SK-N-SH treated with all-trans-retinoic acid at 6 μM for 48 hours (cell line): ENCODE measurements around the gene VAT1L.

Source experiments
- ISL1 ChIP-seq: fragments of 250-450 bp; sonication (Bioruptor Pico); IDR thresholded peaks from 2 replicates; pipeline ENCODE4 v2.1.2; 2022; ENCODE audit warnings: mild to moderate bottlenecking, moderate library complexity
- ZFP30 ChIP-seq: fragments of 450-650 bp; formaldehyde crosslinking; IDR thresholded peaks from 2 replicates; pipeline ENCODE4 v1.5.0; 2022; ENCODE audit warnings: mild to moderate bottlenecking, moderate library complexity
- ZNF565 ChIP-seq: fragments of 450-650 bp; formaldehyde crosslinking; conservative IDR thresholded peaks from 2 replicates; pipeline ENCODE4 v1.5.0; 2020; ENCODE audit warnings: low read depth, mild to moderate bottlenecking, moderate library complexity
- ZNF8 ChIP-seq: fragments of 450-650 bp; formaldehyde crosslinking; IDR thresholded peaks from 2 replicates; pipeline ENCODE4 v1.5.0; 2020; ENCODE audit warnings: mild to moderate bottlenecking, moderate library complexity
- TF ChIP-seq, protein P1 (sequence below): fragments of 250-450 bp; sonication (Bioruptor Pico); IDR thresholded peaks from 2 replicates; pipeline ENCODE4 v1.8.0; 2020; ENCODE audit warnings: mild to moderate bottlenecking, moderate library complexity, borderline replicate concordance
- TF ChIP-seq, protein P2 (sequence below): fragments of 250-450 bp; sonication (Bioruptor Pico); IDR thresholded peaks from 2 replicates; pipeline ENCODE4 v1.5.1; 2020; ENCODE audit warnings: low read depth, mild to moderate bottlenecking, moderate library complexity

DNA sequence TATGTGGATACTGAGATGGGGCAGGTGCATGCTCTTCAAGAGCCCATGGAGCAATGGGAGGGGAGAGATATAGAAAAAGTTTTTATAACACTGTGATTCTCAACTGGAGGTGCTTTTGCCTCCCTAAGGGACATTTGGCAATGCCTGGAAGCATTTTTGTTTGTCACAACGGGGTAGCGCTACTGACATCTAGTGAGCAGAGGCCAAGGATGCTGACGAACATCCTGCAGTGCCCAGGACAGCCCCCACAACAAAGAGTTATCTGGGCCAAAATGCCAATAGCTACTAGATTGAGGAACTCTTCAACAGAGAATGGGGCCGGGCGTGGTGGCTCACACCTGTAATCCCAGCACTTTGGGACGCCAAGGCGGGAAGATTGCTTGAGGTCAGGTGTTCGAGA, 166.8 kb downstream of the VAT1L start:
- TF ChIP-seq, protein P1, sequence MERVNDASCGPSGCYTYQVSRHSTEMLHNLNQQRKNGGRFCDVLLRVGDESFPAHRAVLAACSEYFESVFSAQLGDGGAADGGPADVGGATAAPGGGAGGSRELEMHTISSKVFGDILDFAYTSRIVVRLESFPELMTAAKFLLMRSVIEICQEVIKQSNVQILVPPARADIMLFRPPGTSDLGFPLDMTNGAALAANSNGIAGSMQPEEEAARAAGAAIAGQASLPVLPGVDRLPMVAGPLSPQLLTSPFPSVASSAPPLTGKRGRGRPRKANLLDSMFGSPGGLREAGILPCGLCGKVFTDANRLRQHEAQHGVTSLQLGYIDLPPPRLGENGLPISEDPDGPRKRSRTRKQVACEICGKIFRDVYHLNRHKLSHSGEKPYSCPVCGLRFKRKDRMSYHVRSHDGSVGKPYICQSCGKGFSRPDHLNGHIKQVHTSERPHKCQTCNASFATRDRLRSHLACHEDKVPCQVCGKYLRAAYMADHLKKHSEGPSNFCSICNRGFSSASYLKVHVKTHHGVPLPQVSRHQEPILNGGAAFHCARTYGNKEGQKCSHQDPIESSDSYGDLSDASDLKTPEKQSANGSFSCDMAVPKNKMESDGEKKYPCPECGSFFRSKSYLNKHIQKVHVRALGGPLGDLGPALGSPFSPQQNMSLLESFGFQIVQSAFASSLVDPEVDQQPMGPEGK: no peak
- TF ChIP-seq ISL1 (CRISPR knock-in tag) (no peak), ZNF8 (CRISPR knock-in tag) (no peak), ZNF565 (CRISPR knock-in tag) (no peak), ZFP30 (CRISPR knock-in tag) (no peak)
- TF ChIP-seq, protein P2, sequence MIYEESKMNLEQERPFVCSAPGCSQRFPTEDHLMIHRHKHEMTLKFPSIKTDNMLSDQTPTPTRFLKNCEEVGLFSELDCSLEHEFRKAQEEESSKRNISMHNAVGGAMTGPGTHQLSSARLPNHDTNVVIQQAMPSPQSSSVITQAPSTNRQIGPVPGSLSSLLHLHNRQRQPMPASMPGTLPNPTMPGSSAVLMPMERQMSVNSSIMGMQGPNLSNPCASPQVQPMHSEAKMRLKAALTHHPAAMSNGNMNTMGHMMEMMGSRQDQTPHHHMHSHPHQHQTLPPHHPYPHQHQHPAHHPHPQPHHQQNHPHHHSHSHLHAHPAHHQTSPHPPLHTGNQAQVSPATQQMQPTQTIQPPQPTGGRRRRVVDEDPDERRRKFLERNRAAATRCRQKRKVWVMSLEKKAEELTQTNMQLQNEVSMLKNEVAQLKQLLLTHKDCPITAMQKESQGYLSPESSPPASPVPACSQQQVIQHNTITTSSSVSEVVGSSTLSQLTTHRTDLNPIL: no peak
